ENCODE measurements around the gene CDC37L1. TPM values are rescaled to one million over a fixed set of nuclear protein-coding genes. Genes with fewer than 3 reads are reported as not detected.

The CDC37L1 gene
- 10 to 100 TPM; 11.0 to 16.5 (median 12.0) TPM for total RNA-seq (2021; fragmentation: NEBNext Ultra II Directional; extraction: Animal tissue kit (Norgen Biotek cat#: 25700))
- long read RNA-seq, transcript CDC37L1-201 (7 exons, 3,502 nt), result major isoform, 21 of 27 reads
- long read RNA-seq, partial matches to known transcripts, result 4 of 27 reads
- long read RNA-seq, other reads (novel, unspliced or antisense), result 1 of 27 reads

DNA sequence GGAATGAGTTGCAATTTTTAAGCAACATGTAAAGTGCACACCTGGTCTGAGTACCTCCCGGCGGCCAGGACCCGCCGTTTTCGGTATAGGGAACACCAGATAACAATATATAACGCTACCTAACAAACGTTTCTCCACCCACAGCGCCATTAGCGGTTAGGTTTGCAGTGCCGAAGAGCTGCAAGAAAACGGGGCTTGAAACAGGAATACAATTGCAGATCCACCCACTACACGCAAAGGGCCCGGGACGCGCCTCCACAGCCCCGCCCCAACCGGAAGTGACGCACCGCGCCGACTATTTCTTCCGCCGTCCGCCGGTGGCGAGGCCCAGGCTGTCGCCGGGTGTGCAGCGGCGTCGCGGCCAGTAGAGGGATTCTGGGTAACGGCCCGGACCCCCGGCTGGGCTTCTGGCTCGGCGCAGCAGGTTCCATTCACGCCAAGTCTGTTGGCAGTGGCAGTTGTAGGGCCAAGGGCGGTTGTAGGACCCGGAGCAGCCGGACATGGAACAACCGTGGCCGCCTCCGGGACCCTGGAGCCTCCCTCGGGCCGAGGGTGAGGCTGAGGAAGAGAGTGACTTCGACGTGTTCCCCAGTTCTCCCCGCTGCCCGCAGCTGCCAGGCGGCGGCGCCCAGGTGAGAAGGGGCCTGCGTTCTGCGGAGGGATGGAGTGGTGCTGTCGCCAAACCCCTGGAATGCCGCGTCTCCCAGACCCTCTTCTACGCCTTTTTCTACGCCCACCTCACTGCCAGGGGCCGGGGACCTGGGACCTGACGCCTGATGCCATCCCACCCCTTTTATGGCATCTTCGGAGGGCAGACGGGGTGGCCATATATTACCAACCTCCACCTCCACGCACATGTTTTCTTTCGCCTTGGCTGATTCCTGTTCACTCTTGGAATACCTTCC, at the start of gene CDC37L1:
Gene CDC37L1 (plus strand): TSS at position 302 of the 905 bp plus-strand sequence. CDS start 199 bp downstream, at position 501.
- H3K27me3 Mint-ChIP-seq (ENCODE audit: insufficient read depth), result no peaks in the 10 kb centered on the region; the same call in 1 of the 2 replicates
- H3K4me3 Mint-ChIP-seq, result no peak within 1 kb of the TSS
- peaks cover 12% of the 10 kb centered on the region for H3K4me1 Mint-ChIP-seq (ENCODE audit: low read depth)
- DNase-seq, result peak; percentile 96
- H3K27ac Mint-ChIP-seq, result no peak within 1 kb of the TSS
- H3K36me3 Mint-ChIP-seq (ENCODE audit: low read depth), result 0 out of 2 replicates have a peak, but pooled peaks cover 7% of the 10 kb centered on the region
- H3K9me3 Mint-ChIP-seq, result no peaks in the 10 kb centered on the region
- TF ChIP-seq, protein P1, sequence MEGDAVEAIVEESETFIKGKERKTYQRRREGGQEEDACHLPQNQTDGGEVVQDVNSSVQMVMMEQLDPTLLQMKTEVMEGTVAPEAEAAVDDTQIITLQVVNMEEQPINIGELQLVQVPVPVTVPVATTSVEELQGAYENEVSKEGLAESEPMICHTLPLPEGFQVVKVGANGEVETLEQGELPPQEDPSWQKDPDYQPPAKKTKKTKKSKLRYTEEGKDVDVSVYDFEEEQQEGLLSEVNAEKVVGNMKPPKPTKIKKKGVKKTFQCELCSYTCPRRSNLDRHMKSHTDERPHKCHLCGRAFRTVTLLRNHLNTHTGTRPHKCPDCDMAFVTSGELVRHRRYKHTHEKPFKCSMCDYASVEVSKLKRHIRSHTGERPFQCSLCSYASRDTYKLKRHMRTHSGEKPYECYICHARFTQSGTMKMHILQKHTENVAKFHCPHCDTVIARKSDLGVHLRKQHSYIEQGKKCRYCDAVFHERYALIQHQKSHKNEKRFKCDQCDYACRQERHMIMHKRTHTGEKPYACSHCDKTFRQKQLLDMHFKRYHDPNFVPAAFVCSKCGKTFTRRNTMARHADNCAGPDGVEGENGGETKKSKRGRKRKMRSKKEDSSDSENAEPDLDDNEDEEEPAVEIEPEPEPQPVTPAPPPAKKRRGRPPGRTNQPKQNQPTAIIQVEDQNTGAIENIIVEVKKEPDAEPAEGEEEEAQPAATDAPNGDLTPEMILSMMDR (IDR thresholded peaks at IDR 0.05), result peak; percentile 82

GRCh38 chr9:4630836-4631235, 48.5 kb upstream of the CDC37L1 start:
- H3K36me3 Mint-ChIP-seq (ENCODE audit: low read depth), result no peaks in the 10 kb centered on the region
- H3K9me3 Mint-ChIP-seq, result no peaks in the 10 kb centered on the region
- H3K4me3 Mint-ChIP-seq, result no peak overlapping the region
- TF ChIP-seq, protein P1 (IDR thresholded peaks at IDR 0.05), result no peak
- H3K27me3 Mint-ChIP-seq (ENCODE audit: insufficient read depth), result peaks cover 5% of the 10 kb centered on the region
- H3K27ac Mint-ChIP-seq, result no peak overlapping the region
- DNase-seq, result no peak
- H3K4me1 Mint-ChIP-seq (ENCODE audit: low read depth), result no peaks in the 10 kb centered on the region

DNA sequence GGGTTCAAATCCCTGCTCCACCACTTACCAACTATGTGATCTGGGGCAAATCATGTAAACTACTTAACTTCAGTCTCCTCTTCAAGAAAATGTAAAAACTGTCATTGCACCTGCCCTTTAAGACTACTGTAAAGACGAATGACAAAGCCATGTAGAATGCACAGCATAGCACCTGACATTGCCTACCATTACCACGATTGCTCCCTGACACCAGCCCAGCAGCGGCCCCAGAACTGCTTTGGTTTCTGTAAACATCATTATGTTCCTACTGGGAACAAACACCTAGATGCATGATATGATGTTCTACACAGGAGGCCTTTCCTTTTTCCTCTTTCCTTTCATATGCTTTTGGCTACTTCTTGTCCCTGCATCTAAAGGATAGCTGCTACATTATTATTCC, 40.4 kb upstream of the CDC37L1 start:
- no peaks in the 10 kb centered on the region for H3K9me3 Mint-ChIP-seq
- H3K4me3 Mint-ChIP-seq, result no peak overlapping the region
- H3K36me3 Mint-ChIP-seq (ENCODE audit: low read depth), result no peaks in the 10 kb centered on the region

GRCh38 chr9:4639420-4639819, 39.9 kb upstream of the CDC37L1 start:
- peaks cover 7% of the 10 kb centered on the region for H3K27me3 Mint-ChIP-seq (ENCODE audit: insufficient read depth)
- H3K4me3 Mint-ChIP-seq, result no peak overlapping the region
- TF ChIP-seq, protein P1 (IDR thresholded peaks at IDR 0.05), result no peak
- DNase-seq, result no peak
- no peaks in the 10 kb centered on the region for H3K36me3 Mint-ChIP-seq (ENCODE audit: low read depth)
- H3K27ac Mint-ChIP-seq, result no peak overlapping the region
- no peaks in the 10 kb centered on the region for H3K9me3 Mint-ChIP-seq
- H3K4me1 Mint-ChIP-seq (ENCODE audit: low read depth), result no peaks in the 10 kb centered on the region

More for the DNA sequence above, 40.4 kb upstream of the CDC37L1 start:
- TF ChIP-seq, protein P1 (IDR thresholded peaks at IDR 0.05), result no peak
- Mint-ChIP-seq H3K27me3 (ENCODE audit: insufficient read depth) (peaks cover 7% of the 10 kb centered on the region), H3K27ac (no peak overlapping the region), H3K4me1 (ENCODE audit: low read depth) (no peaks in the 10 kb centered on the region)
- DNase-seq, result no peak

DNA sequence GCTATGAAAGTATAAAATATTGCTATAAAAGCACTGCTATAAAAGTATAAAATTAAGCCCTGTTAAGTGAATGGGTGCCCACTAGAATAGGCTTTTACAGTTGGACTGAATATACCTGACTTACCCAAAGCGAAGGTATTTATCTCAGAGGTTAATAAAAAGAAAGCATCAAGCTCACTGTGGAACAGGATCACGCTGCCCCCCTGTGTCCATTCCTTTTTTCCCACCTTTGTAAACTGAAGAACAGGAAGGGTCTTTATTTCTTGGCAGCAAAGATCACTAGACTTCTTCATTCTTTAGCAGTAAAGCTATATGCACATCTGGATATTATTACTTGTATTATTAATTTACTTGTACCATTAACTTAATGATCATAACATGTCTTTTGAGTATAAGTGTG, 39.3 kb upstream of the CDC37L1 start:
- H3K27me3 Mint-ChIP-seq (ENCODE audit: insufficient read depth), result peaks cover 7% of the 10 kb centered on the region
- H3K27ac Mint-ChIP-seq, result no peak overlapping the region
- TF ChIP-seq, protein P1 (IDR thresholded peaks at IDR 0.05), result peak; percentile 74
- H3K9me3 Mint-ChIP-seq, result no peaks in the 10 kb centered on the region
- DNase-seq, result no peak
- H3K36me3 Mint-ChIP-seq (ENCODE audit: low read depth), result no peaks in the 10 kb centered on the region
- H3K4me3 Mint-ChIP-seq, result no peak overlapping the region
- H3K4me1 Mint-ChIP-seq (ENCODE audit: low read depth), result no peaks in the 10 kb centered on the region
